Measurements from ENCODE around the gene PCIF1. TPM values are rescaled to one million over a fixed set of nuclear protein-coding genes. Genes with fewer than 3 reads are reported as not detected.

The PCIF1 gene
- polyA plus RNA-seq, 3 donors: 41.0 to 54.9 (median 50.4) TPM

DNA sequence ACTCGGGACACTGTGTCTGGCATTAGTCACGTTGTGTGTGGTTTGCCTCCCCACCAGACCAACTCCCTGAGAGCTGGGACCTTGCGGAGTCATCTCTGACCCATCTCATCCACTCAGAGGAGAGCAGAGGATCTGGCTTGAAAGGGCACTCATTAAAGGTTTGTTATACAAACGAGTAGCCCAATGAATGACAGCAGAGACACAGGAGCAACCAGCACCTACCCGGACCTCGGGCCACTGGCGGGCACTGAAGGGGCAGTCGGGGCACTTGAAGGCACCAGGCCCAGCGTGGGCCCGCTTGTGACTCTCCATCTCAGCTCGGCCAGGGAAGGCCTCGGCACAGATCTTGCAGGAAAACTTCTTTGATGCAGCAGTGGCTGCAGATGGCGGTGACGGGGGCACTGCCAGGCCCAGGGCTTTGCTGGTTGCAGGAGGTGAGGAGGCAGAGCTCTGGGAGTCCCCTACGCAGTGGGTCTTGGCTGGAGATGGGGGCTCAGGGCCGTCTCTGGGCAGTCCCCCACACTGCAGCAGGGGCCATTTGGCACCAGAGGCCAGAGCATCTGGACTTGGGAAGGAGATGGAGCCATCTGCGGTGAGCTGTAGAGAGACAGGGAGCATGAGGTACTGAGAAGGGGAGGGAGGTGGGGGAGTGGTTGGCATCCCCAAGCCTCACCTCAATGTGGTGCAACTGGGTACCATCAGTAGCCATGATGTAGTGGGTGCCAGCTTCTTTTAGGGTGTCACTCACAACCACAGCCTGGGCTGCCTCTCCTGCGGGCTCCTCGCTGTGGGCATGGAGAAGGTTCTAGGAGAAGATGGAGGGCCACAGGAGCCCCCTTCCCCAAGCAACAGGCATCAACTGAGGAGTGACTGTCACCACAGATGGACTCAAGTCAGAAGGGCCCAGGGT is 17.7 kb downstream of the PCIF1 start:
- Mint-ChIP-seq H3K9me3 (no peaks in the 10 kb centered on the region), H3K4me3 (no peak overlapping the region), H3K4me1 (no peaks in the 10 kb centered on the region), H3K27ac (peak overlapping the region in 5 of 7 donors; percentile 31 to 83 (median 55)), H3K36me3 (peaks cover 72 to 92% of the 10 kb centered on the region in 2 donors), H3K27me3 (ENCODE audit: low read depth in 3 of 3) (no peaks in the 10 kb centered on the region)
- peaks cover 1 to 9% of the 10 kb centered on the region in 2 donors for H3K4me1 ChIP-seq (ENCODE audit: control insufficient read depth in 1 of 2, insufficient read depth in 2 of 2, low read length in 2 of 2)
- H3K4me2 ChIP-seq (replicated peaks; ENCODE audit: extremely low read depth, low read length, poor library complexity, severe bottlenecking): no peak overlapping the region
- peak in 1 of 3 donors; percentile 3 for DNase-seq
- no peak overlapping the region for H2AFZ ChIP-seq (ENCODE audit: insufficient read depth, low read depth, low read length, poor library complexity, severe bottlenecking)
- H3K27me3 ChIP-seq (ENCODE audit: control insufficient read depth in 2 of 2, insufficient read depth in 2 of 2, low read length in 2 of 2): no peaks in the 10 kb centered on the region
- H3K9me3 ChIP-seq (replicated peaks in 1 of 2; ENCODE audit: control insufficient read depth in 1 of 2, insufficient read depth in 1 of 2, low read length in 2 of 2): no peaks in the 10 kb centered on the region
- 99% methylated on average over 16 of the region's 19 CpGs for WGBS (ENCODE audit: insufficient coverage)
- TF ChIP-seq, protein P1, sequence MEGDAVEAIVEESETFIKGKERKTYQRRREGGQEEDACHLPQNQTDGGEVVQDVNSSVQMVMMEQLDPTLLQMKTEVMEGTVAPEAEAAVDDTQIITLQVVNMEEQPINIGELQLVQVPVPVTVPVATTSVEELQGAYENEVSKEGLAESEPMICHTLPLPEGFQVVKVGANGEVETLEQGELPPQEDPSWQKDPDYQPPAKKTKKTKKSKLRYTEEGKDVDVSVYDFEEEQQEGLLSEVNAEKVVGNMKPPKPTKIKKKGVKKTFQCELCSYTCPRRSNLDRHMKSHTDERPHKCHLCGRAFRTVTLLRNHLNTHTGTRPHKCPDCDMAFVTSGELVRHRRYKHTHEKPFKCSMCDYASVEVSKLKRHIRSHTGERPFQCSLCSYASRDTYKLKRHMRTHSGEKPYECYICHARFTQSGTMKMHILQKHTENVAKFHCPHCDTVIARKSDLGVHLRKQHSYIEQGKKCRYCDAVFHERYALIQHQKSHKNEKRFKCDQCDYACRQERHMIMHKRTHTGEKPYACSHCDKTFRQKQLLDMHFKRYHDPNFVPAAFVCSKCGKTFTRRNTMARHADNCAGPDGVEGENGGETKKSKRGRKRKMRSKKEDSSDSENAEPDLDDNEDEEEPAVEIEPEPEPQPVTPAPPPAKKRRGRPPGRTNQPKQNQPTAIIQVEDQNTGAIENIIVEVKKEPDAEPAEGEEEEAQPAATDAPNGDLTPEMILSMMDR (IDR thresholded peaks at IDR 0.05): no peak
- no peaks in the 10 kb centered on the region for H3K79me2 ChIP-seq (ENCODE audit: insufficient read depth, low read length)
- H4K20me1 ChIP-seq (ENCODE audit: insufficient read depth, low read length): peaks cover 37% of the 10 kb centered on the region
- H3K9ac ChIP-seq (ENCODE audit: insufficient read depth, low read length, poor library complexity, severe bottlenecking): no peak overlapping the region
- H3K27ac ChIP-seq (ENCODE audit: low read depth in 1 of 2, low read length in 2 of 2): no peak overlapping the region
- H3K4me3 ChIP-seq (replicated peaks in 1 of 3; ENCODE audit: low read depth in 2 of 3, low read length in 3 of 3): no peak overlapping the region
- peaks cover 76 to 90% of the 10 kb centered on the region in 2 donors for H3K36me3 ChIP-seq (replicated peaks in 1 of 2; ENCODE audit: control insufficient read depth in 1 of 2, insufficient read depth in 2 of 2, low read length in 2 of 2)
- intact Hi-C loops (cut with micrococcal nuclease): no loop called here

GRCh38 chr20:45952861-45953260 is 18.4 kb downstream of the PCIF1 start:
- no peaks in the 10 kb centered on the region for H3K27me3 ChIP-seq (ENCODE audit: control insufficient read depth in 2 of 2, insufficient read depth in 2 of 2, low read length in 2 of 2)
- Mint-ChIP-seq H3K4me3 (no peak overlapping the region), H3K9me3 (no peaks in the 10 kb centered on the region), H3K27me3 (ENCODE audit: low read depth in 3 of 3) (no peaks in the 10 kb centered on the region), H3K27ac (peak overlapping the region in 1 of 7 donors; percentile 41), H3K4me1 (no peaks in the 10 kb centered on the region), H3K36me3 (peaks cover 72 to 92% of the 10 kb centered on the region in 2 donors)
- H3K9ac ChIP-seq (ENCODE audit: insufficient read depth, low read length, poor library complexity, severe bottlenecking): no peak overlapping the region
- no peak overlapping the region for H3K4me3 ChIP-seq (replicated peaks in 1 of 3; ENCODE audit: low read depth in 2 of 3, low read length in 3 of 3)
- H3K4me2 ChIP-seq (replicated peaks; ENCODE audit: extremely low read depth, low read length, poor library complexity, severe bottlenecking): no peak overlapping the region
- H4K20me1 ChIP-seq (ENCODE audit: insufficient read depth, low read length): peaks cover 30% of the 10 kb centered on the region
- H3K9me3 ChIP-seq (replicated peaks in 1 of 2; ENCODE audit: control insufficient read depth in 1 of 2, insufficient read depth in 1 of 2, low read length in 2 of 2): no peaks in the 10 kb centered on the region
- peaks cover 76 to 90% of the 10 kb centered on the region in 2 donors for H3K36me3 ChIP-seq (replicated peaks in 1 of 2; ENCODE audit: control insufficient read depth in 1 of 2, insufficient read depth in 2 of 2, low read length in 2 of 2)
- WGBS (ENCODE audit: insufficient coverage): 96% methylated on average over 5 of the region's 5 CpGs
- H3K4me1 ChIP-seq (ENCODE audit: control insufficient read depth in 1 of 2, insufficient read depth in 2 of 2, low read length in 2 of 2): peaks cover 0 to 2% of the 10 kb centered on the region in 2 donors
- no peak overlapping the region for H3K27ac ChIP-seq (ENCODE audit: low read depth in 1 of 2, low read length in 2 of 2)
- no peaks in the 10 kb centered on the region for H3K79me2 ChIP-seq (ENCODE audit: insufficient read depth, low read length)
- DNase-seq: peak in 1 of 3 donors; percentile 3
- intact Hi-C loops (cut with micrococcal nuclease): no loop called here
- TF ChIP-seq, protein P1 (IDR thresholded peaks at IDR 0.05): no peak
- H2AFZ ChIP-seq (ENCODE audit: insufficient read depth, low read depth, low read length, poor library complexity, severe bottlenecking): no peak overlapping the region

Data from CD14-positive monocyte (primary cell).